Gastroesophageal sphincter (tissue), 3 donors: Measurements from ENCODE around the gene CHSY1.

ENCODE experiments used
- CTCF ChIP-seq, 4 experiments: fragments of 200-600 bp in 2 of 4; fragments of 450-650 bp in 2 of 4; sonication (generic) in 1 of 4; IDR thresholded peaks; one replicate each; pipeline ENCODE4 v1.5.1; 2017 to 2019; ENCODE audit warnings: antibody characterized with exemption in 4 of 4, mild to moderate bottlenecking in 2 of 4, moderate library complexity in 2 of 4
- EP300 ChIP-seq: sonication (generic); formaldehyde crosslinking; IDR thresholded peaks from one replicate; pipeline ENCODE4 v1.6.1; 2017; ENCODE audit warnings: antibody characterized with exemption, mild to moderate bottlenecking
- POLR2AphosphoS5 ChIP-seq: sonication (generic); formaldehyde crosslinking; IDR thresholded peaks from one replicate; pipeline ENCODE4 v1.6.1; 2017; ENCODE audit warnings: antibody characterized with exemption

- TF ChIP-seq EP300 (no peak), CTCF (IDR thresholded peaks at IDR 0.05) (no peak), POLR2AphosphoS5 (peak; percentile 37)
These were observed 57.9 kb downstream of the CHSY1 start for GRCh38 chr15:101193806-101194545.
